ENCODE data around the gene PPP1R15B.

GRCh38 chr1:204441558-204441957 lies 29.9 kb upstream of the PPP1R15B start:
- TF ChIP-seq CTCF (IDR thresholded peaks at IDR 0.05) (no peak), POLR2A (IDR thresholded peaks at IDR 0.05) (no peak)

Measured in heart left ventricle (tissue), 13 donors.